Activated CD4-positive, alpha-beta T cell treated with anti-CD3 and anti-CD28 coated beads, Interleukin-2, amount 50 U/mL, for 48 hours (primary cell): ENCODE results near the gene CDC42BPA.
A peak's percentile ranks its signal among the peaks of the same experiment; 100 is the strongest.
"Not testable (repeated sequence)": the region's sequence is repeated elsewhere in the genome, so short reads cannot be mapped to it uniquely, and the experiment has no call there.

ENCODE experiments used
- DNase-seq, 2 experiments: peaks; one replicate each; pipeline ENCODE4 v3.0.0-alpha.2; 2020

The CDC42BPA gene

GRCh38 chr1:227318016-227318852, at the start of gene CDC42BPA:
Gene CDC42BPA, minus strand, starts transcription at chr1:227318492. Its CDS starts 1,310 bp downstream, at chr1:227317182.
- peak; percentile 46 to 54 for DNase-seq

GRCh38 chr1:227368009-227368408, 49.7 kb upstream of the CDC42BPA start:
- DNase-seq, result no peak

- no peak for DNase-seq
These were observed 47.5 kb upstream of the CDC42BPA start for GRCh38 chr1:227365473-227366431.

- no peak for DNase-seq
These were observed 46.4 kb upstream of the CDC42BPA start for GRCh38 chr1:227364657-227365056.

GRCh38 chr1:227363825-227364224, 45.5 kb upstream of the CDC42BPA start:
- no peak for DNase-seq

GRCh38 chr1:227362039-227362438, 43.7 kb upstream of the CDC42BPA start:
- no peak for DNase-seq

- DNase-seq, result no peak
These were observed 39.6 kb upstream of the CDC42BPA start for GRCh38 chr1:227357927-227358302.

GRCh38 chr1:227357171-227357926, 39.1 kb upstream of the CDC42BPA start:
- DNase-seq, result no peak

- DNase-seq, result no peak
These were observed 38.4 kb upstream of the CDC42BPA start for GRCh38 chr1:227356620-227357146.

GRCh38 chr1:227355542-227356245, 37.4 kb upstream of the CDC42BPA start:
- DNase-seq, result no peak

- no peak for DNase-seq
These were observed 34.9 kb upstream of the CDC42BPA start for GRCh38 chr1:227353186-227353585.

- DNase-seq, result not testable (repeated sequence)
These were observed 33.9 kb upstream of the CDC42BPA start for GRCh38 chr1:227352164-227352563.

- DNase-seq, result no peak
These were observed 33.2 kb upstream of the CDC42BPA start for GRCh38 chr1:227351443-227351842.

- DNase-seq, result no peak
These were observed 31.7 kb upstream of the CDC42BPA start for GRCh38 chr1:227349967-227350366.

GRCh38 chr1:227343727-227344551, 25.6 kb upstream of the CDC42BPA start:
- no peak for DNase-seq

- DNase-seq, result no peak
These were observed 24.9 kb upstream of the CDC42BPA start for GRCh38 chr1:227343206-227343605.

- DNase-seq, result no peak
These were observed 24.0 kb upstream of the CDC42BPA start for GRCh38 chr1:227342075-227342829.

GRCh38 chr1:227336136-227336535, 17.8 kb upstream of the CDC42BPA start:
- not testable (repeated sequence) for DNase-seq

- no peak for DNase-seq
These were observed 17.1 kb upstream of the CDC42BPA start for GRCh38 chr1:227335242-227336020.
